B cell (primary cell): ENCODE results near the gene PEX19.

Source experiments
- CTCF ChIP-seq: fragments of 200-600 bp; IDR thresholded peaks from one replicate; pipeline ENCODE4 v1.8.0; 2022; ENCODE audit warnings: antibody characterized with exemption, mild to moderate bottlenecking
- EZH2 ChIP-seq: IDR thresholded peaks from 2 replicates; pipeline ENCODE4 v1.6.1; 2012; ENCODE audit warnings: borderline replicate concordance, low read depth, mild to moderate bottlenecking, moderate library complexity, low read length; ENCODE audit not compliant: insufficient read depth, poor library complexity, severe bottlenecking

GRCh38 chr1:160243767-160244166 lies 41.2 kb downstream of the PEX19 start:
- TF ChIP-seq CTCF (no peak), EZH2 (no peak)
